ENCODE measurements around the gene GPR18.
"Not testable (repeated sequence)": the region's sequence is repeated elsewhere in the genome, so short reads cannot be mapped to it uniquely, and the experiment has no call there.

GPR18 gene

DNA sequence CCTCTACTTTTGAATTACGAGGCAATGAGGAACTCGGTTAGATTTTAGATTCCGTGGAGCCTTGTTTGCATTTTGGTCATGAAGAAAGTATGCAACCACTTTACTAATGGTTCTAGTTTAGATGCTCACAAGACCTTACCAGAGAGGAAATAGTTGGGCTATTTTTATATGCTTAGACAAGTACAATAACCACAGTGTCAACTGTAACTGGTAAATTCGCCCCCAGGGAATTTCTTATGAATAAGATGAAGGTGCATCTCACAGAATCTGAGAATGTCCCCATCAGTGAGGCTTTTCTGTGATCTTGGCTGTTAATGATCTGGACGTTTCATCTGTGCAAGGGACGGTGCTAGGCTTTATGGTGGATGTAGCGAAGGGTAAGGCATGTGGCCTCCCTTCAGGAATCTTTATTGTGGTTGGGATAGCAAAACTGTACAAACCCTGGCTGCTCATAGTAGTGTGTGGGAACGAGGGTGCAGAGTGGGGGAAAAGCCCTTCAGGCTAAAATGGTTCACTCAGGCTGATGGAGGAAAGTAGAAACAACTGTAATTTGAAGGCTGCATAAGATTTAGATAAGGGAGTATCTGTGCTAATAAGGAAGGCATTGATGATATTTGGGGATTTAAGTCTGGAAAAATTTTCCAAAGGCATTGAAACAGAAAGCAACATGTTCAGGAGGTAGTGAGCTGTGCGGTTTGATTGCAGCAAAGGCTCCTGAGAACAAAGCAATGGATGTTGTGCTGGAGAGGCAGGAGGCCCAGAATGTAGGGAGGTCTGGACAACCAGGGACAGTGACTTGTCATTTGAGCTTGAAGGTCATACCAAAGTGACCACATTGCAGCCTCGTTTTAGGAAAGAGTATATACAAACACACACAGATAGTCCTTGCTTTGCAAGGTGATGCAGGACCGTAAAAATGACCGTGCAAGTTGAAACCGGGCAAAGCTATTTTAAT is 29.2 kb downstream of the GPR18 start:
- peak; percentile 79 for DNase-seq (ENCODE audit: low spot score)

DNA sequence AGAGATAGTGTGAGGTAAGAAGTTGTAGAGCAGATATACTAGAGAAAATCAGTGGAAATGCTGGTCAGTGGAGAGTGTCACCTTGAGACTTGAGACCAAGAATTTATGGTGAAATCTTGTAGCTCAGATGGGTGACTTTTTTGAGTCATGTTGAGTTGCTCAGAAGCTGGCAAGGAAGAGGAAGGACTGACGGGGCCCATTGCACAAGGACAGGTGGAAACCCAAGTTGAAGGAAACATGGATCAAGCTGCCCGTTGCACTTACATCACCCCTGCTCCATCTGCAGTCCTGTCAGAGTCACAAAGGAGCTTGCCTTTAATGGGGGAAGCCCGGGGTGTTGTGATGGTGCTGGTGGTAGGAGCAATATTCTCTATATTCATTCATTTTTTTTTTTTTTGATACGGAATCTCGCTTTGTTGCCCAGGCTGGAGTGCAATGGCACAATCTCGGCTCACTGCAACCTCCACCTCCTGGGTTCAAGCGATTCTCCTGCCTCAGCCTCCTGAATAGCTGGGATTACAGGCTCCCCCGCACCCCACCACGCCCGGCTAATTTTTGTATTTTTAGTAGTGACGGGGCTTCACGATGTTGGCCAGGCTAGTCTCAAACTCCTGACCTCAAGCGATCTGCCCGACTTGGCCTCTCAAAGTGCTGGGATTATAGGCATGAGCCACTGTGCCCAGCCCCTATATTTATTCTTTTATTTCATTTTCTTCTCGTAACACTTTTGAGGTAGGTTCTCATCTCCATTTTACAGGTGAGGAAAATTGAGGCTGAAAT is 30.1 kb downstream of the GPR18 start:
- DNase-seq (ENCODE audit: low spot score), result no peak

- no peak for DNase-seq (ENCODE audit: low spot score)
Measured at GRCh38 chr13:99227331-99227900, 30.8 kb downstream of the GPR18 start.

DNA sequence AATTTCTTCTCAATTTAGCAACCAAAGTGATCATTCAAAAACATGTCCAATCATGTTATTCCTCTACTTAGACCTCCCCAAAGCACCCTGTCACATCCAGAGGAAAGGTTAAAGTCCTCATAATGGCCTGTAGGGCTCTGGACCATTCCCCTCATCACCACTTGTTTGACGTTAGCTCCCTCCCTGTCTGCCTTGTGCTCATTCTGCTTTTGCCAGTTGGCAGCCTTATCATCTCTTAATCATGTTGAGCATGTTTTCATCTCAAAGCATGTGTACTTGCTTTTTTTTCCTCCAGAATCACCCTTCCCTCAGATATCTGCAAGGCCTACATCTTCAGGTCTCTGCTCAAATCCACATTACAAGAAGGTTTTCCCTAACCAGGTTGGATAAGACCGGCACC is 31.7 kb downstream of the GPR18 start:
- no peak for DNase-seq (ENCODE audit: low spot score)

DNA sequence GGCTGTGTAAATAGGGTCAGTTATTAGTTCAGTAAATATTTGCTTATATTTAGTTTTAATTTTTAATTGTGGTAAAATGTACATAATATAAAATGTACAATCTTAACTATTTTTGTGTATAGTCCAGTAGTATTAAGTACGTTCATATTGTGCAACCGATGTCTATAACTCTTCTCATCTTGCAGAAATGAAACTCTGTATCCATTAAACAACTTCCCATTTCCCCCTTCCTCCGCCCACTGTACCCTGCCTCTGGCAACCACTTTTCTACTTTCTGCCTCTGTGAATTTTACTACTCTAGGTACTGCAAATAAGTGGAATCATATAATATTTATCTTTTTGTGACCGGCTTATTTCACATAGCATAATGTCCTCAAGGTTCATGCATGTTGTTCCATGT is 33.1 kb downstream of the GPR18 start:
- DNase-seq (ENCODE audit: low spot score), result no peak

- no peak for DNase-seq (ENCODE audit: low spot score)
Measured at GRCh38 chr13:99224021-99224420, 34.2 kb downstream of the GPR18 start.

GRCh38 chr13:99223587-99223986 is 34.6 kb downstream of the GPR18 start:
- DNase-seq (ENCODE audit: low spot score), result no peak

DNA sequence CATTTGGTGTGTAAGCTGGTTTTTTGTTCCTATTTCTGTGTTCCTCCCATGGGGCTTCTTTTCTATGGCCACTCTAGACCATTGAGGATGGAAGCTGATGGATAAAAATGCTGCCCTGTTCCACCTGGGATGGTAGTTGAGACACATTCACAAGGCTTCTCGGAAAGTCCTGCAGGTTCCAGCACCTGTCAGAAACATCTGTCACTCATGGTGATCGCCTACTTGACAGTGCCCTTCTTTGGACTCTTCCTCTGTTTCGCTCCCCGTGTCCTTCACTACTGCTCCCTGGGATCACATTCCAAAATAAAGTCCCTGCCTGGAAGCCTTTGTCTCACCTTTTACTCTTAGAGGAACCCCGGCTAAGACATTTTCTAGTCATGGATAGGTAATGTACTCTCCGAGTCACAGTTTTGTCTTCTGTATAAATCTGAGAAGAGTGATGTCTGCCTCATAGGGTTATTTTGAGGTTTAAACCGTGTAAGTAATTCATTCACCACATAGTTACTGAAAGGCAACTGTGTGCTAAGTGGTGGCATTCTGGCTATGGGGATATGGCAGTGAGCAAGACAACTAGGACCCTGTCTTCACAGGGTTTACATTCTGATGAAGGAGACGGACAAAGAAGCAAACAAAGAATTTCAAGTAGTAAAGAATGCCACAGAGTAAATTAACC is 36.5 kb downstream of the GPR18 start:
- DNase-seq (ENCODE audit: low spot score), result no peak

DNA sequence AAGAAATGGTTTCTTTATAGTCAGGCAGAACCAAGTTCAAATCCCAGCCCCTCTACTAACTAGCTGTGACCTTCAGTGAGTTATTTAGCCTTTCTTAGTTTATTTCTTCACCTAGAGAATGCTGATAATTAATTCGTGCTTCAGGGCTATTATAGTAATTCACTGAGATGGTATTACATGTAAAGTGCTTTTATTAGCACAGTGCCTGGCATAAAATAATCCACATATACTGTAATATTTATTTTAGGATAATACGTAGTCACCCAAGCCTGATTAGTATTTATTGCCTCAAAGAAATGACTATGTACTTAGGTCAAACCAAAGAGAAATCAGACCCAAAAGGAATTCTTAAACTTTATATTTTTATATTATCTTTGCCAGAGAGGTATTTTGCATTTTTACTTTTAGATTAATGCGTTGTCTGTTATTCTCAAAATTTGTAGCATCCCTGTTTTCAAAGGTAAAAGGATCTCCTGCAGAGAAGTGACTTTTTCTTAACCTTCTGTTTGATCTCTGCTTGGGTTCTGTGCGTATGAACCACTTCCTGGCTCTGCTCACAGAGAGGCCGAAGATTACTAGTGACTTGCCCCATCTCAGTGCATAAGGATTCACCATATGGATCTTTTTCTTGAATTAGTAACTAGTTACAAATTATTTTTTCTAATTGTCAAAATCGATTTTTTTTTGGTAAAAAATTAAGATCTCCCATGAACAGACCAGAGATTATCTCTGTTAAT is 37.8 kb downstream of the GPR18 start:
- DNase-seq (ENCODE audit: low spot score), result no peak

- no peak for DNase-seq (ENCODE audit: low spot score)
Measured at GRCh38 chr13:99218969-99219368, 39.2 kb downstream of the GPR18 start.

DNA sequence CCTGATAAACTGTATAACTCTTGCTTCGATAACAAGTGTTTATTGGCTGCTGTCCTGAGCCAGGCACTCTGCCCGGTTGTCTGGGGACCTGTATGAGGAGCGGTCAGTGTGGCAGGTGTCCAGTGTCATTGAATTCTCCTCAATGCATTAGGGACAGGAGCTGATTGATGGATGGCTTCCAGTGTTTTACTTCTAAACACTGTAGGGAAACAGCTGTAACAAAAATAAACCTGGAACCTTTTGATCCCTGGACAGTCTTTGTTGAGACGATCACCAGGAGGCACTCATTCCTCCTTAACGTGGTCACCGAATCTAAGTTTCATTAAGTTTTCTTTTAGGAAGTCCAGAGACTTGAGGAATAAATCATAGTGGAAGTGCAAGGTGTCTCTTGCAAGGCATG is 39.6 kb downstream of the GPR18 start:
- DNase-seq (ENCODE audit: low spot score), result no peak

GRCh38 chr13:99218126-99218525 is 40.1 kb downstream of the GPR18 start:
- DNase-seq (ENCODE audit: low spot score), result no peak

GRCh38 chr13:99217461-99218110 is 40.6 kb downstream of the GPR18 start:
- no peak for DNase-seq (ENCODE audit: low spot score)

DNA sequence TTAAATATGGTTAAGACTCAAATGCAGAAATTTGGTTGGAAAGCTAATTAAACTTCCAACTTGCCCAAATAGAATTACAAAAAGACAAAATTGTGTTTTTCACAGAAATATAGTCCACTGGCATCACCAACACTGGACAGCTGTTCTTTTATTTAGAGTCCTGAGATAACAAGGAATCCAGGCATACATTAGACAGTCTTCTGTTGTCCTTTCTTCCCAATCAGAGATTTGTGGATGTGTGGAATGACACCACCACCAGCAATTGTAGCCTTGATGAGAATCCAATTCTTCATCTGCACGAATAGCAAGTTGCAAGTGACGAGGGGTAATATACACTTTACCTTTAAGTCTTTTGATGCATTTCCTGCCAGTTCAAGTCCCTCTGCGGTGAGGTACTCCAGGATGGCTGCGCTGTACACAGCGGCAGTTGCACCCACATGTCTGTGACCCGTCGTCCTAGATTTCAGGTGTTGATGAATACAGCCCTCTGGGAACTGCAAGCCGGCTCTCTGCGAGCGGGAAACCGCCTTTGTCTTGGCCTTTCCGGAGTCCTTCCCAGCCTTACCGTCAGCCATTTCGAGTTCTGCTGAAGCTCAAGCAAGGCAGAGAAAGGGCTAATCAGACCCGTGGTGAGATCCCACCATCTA is 42.9 kb downstream of the GPR18 start:
- DNase-seq (ENCODE audit: low spot score), result no peak

DNA sequence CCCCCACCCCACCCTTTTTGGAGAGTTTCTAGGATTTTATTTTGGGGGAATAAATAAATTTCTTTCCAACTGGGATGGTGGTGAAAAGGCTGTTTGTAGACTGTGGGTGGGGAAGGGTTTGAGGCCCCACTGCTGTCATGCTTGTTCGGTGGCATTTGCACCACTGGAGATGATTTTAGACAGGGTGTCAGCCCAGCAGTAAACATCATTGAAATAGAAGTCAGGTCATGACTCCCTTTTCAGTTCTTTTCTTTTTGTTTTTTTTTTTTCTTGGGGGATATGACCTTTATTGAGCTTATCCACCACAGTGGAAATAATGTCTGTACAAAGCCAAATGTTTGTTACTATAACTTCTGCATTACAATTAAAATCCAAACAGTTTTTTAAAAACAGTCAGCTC is 43.4 kb downstream of the GPR18 start:
- no peak for DNase-seq (ENCODE audit: low spot score)

DNA sequence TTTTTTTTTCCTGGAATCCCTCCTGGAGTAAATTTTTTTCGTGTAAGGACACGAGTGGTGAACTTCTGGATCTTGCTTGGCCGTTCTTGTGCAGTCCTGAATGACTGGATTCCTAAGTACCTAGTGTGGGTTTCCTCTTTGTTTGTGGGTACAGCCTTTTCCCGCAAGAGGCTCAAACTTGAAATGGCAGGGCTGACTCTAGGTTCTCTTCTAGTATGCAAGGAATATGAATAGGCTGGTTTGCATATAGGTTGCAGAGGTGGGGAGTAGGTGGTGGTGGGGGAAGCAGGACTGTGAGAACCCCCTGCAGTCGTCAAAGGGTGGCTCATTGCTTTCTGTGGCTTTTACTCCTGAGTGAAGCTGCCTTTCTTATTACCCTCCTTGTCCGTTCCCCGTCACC is 43.9 kb downstream of the GPR18 start:
- DNase-seq (ENCODE audit: low spot score), result no peak

GRCh38 chr13:99211421-99212035 is 46.7 kb downstream of the GPR18 start:
- no peak for DNase-seq (ENCODE audit: low spot score)

- DNase-seq (ENCODE audit: low spot score), result not testable (repeated sequence)
Measured at GRCh38 chr13:99210627-99211026, 47.6 kb downstream of the GPR18 start.

DNA sequence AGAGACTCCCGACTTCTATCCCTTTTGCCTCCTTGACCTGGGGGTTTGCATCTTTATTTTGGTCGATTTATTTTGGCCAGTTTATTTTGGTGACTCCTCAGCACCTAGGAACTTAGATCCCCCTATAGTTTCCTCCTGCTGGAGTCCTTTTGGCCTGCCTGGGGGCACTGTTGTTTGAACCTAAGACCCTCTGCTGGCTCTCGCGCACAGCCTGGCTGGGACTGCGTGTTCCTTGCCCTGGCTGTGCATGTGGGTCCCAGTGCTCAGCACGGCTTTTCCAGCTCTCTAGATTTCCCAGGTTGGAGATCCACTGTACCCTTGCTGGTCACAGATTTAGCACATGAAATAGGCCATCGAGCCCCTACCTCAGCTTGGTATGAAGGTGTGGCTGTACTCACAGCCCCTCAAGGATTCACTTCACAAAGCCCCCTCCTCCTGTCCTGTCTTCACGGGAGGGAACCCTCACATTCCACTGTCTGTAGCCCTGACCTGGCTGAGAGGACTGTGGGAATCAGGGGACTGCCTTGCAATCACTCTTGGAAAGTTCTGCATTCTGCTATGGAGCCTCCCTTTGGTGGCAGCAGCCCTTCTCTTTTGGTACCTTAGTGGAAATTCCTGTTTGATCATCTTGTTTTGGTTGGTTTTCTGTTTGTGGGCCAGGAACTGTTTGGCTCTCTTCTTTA is 49.2 kb downstream of the GPR18 start:
- no peak for DNase-seq (ENCODE audit: low spot score)
